Right lung (tissue), 5 donors: ENCODE data around the gene C11orf91. TPM values are rescaled to one million over a fixed set of nuclear protein-coding genes. Genes with fewer than 3 reads are reported as not detected.
"Not testable (repeated sequence)": the region's sequence is repeated elsewhere in the genome, so short reads cannot be mapped to it uniquely, and the experiment has no call there.

Source experiments
- DNase-seq, 2 donors: peaks; one replicate each; pipeline ENCODE4 v3.0.0-alpha.2; 2013
- polyA plus RNA-seq, 5 donors: library from polyadenylated mRNA; unstranded; fragments of 120-200 nt; gene quantifications; one replicate each; pipeline versions ENCODE4 v1.2.1 to v1.2.3, GENCODE V29; 2013; ENCODE audit warnings: inconsistent platforms in 1 of 5, low replicate concordance in 1 of 5; ENCODE audit not compliant: insufficient read length in 5 of 5, insufficient read depth in 1 of 5

C11orf91 gene
- polyA plus RNA-seq, 5 donors, result not detected

- DNase-seq, result no peak
Observed at GRCh38 chr11:33697997-33698396, 2.6 kb downstream of the C11orf91 start.

GRCh38 chr11:33696931-33697638 lies 3.5 kb downstream of the C11orf91 start:
- DNase-seq, result no peak

GRCh38 chr11:33696411-33696810 lies 4.2 kb downstream of the C11orf91 start:
- DNase-seq, result no peak

GRCh38 chr11:33695051-33695566 lies 5.5 kb downstream of the C11orf91 start:
- no peak for DNase-seq

- DNase-seq, result no peak
Observed at GRCh38 chr11:33694346-33695050, 6.1 kb downstream of the C11orf91 start.

- DNase-seq, result no peak
Observed at GRCh38 chr11:33692541-33692940, 8.1 kb downstream of the C11orf91 start.

- DNase-seq, result peak; percentile 85 to 91
Observed at GRCh38 chr11:33692013-33692504, 8.6 kb downstream of the C11orf91 start.

GRCh38 chr11:33691066-33691864 lies 9.4 kb downstream of the C11orf91 start:
- no peak for DNase-seq

GRCh38 chr11:33690290-33691065 lies 10.1 kb downstream of the C11orf91 start:
- DNase-seq, result no peak

- no peak for DNase-seq
Observed at GRCh38 chr11:33689501-33689900, 11.1 kb downstream of the C11orf91 start.

GRCh38 chr11:33689085-33689484 lies 11.5 kb downstream of the C11orf91 start:
- DNase-seq, result no peak

- peak; percentile 45 to 58 for DNase-seq
Observed at GRCh38 chr11:33687733-33688479, 12.7 kb downstream of the C11orf91 start.

GRCh38 chr11:33685082-33685481 lies 15.5 kb downstream of the C11orf91 start:
- DNase-seq, result no peak

GRCh38 chr11:33684003-33684706 lies 16.5 kb downstream of the C11orf91 start:
- no peak for DNase-seq

GRCh38 chr11:33682446-33682845 lies 18.2 kb downstream of the C11orf91 start:
- no peak for DNase-seq

GRCh38 chr11:33682019-33682418 lies 18.6 kb downstream of the C11orf91 start:
- no peak for DNase-seq

GRCh38 chr11:33678616-33679015 lies 22.0 kb downstream of the C11orf91 start:
- DNase-seq, result not testable (repeated sequence)

- no peak for DNase-seq
Observed at GRCh38 chr11:33674035-33674814, 26.4 kb downstream of the C11orf91 start.

- no peak for DNase-seq
Observed at GRCh38 chr11:33672273-33672672, 28.4 kb downstream of the C11orf91 start.
